Measurements from ENCODE around the gene PHC2.

PHC2 gene

GRCh38 chr1:33300673-33301072 is 130.2 kb downstream of the PHC2 start:
- Histone ChIP-seq H3K27ac (ENCODE audit: low read depth, low read length) (no peak overlapping the region), H3K79me2 (ENCODE audit: control insufficient read depth, insufficient read depth, low read length, unreplicated experiment) (no peaks in the 10 kb centered on the region), H3K27me3 (ENCODE audit: insufficient read depth, low read length) (no peaks in the 10 kb centered on the region), H3K36me3 (ENCODE audit: insufficient read depth, low read length) (peaks cover 3% of the 10 kb centered on the region; the same call in 1 of the 2 replicates), H3K4me1 (ENCODE audit: control insufficient read depth, insufficient read depth, low read length, unreplicated experiment) (peaks cover 14% of the 10 kb centered on the region), H3K4me3 (ENCODE audit: low read depth, low read length) (no peak overlapping the region), H2AFZ (ENCODE audit: low read length, unreplicated experiment) (no peak overlapping the region)

DNA sequence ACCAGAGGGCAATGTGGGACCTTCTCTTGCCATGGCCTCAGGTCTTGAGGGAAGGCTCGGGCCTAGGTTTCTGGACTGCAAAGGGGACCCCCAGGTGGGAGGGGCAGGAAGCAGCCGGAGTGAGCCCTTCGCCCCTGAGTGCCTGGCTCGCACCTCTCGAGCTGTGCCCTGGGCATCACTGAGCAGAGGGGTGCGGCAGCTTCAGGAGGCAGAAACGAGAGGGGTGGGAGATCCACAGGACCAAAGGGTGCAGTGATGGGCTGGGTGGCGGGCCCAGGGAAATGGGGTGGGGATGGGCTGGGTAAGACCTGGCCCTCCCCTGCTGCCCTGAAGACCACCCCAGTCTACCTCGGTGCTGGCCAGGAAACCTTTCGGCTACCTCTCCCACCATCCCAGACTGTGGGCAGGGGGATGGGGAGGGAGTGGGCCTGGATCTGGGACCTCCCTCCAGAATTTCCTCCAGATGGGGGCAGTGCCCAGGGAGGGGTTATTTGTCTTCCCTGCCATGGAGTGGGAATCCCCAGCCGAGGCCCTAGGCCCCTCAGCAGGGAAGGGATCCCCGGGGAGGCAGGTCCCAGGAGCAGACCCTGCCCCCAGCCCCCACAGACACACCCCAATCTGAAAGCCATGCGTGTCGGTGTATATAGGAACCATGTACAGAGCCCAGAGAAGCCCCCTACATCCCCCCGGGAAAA is 131.3 kb downstream of the PHC2 start:
- Histone ChIP-seq H2AFZ (ENCODE audit: low read length, unreplicated experiment) (no peak overlapping the region), H3K27me3 (ENCODE audit: insufficient read depth, low read length) (no peaks in the 10 kb centered on the region), H3K27ac (ENCODE audit: low read depth, low read length) (no peak overlapping the region), H3K4me3 (ENCODE audit: low read depth, low read length) (no peak overlapping the region), H3K36me3 (ENCODE audit: insufficient read depth, low read length) (peaks cover 3% of the 10 kb centered on the region; the same call in 1 of the 2 replicates), H3K4me1 (ENCODE audit: control insufficient read depth, insufficient read depth, low read length, unreplicated experiment) (peaks cover 14% of the 10 kb centered on the region), H3K79me2 (ENCODE audit: control insufficient read depth, insufficient read depth, low read length, unreplicated experiment) (no peaks in the 10 kb centered on the region)

DNA sequence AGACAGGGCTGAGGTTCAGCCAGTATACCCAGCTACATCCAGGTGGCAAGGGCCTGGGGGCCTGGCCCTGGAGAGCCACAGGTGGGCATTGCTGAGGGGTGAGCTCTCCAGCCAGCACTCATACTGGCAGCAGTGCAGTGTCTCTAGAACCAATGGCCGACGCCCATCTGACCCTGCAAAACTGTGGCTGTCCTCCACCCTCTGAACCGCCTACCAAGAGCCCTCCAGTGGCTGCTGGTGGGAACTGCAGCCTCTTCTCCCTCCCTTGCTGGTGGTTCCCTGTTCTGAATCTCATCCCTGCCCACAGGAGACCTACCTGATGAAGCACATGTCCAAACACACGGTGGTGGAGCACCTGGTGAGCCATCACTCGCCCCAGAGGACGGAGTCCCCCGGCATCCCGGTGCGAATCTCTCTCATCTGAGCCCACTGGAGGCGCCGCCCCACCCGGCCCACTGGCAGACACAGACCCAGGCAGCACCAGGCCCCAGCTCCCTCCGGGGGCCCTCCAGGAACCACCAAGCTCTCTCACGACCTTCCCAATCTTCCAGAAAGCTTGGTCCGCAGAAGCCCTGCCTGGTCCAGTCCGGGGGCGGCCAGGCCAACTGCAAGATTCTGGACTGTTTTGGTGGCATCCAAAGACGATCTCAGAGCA is 132.1 kb downstream of the PHC2 start:
- Histone ChIP-seq H3K79me2 (ENCODE audit: control insufficient read depth, insufficient read depth, low read length, unreplicated experiment) (no peaks in the 10 kb centered on the region), H2AFZ (ENCODE audit: low read length, unreplicated experiment) (no peak overlapping the region), H3K27ac (ENCODE audit: low read depth, low read length) (no peak overlapping the region), H3K27me3 (ENCODE audit: insufficient read depth, low read length) (no peaks in the 10 kb centered on the region), H3K4me1 (ENCODE audit: control insufficient read depth, insufficient read depth, low read length, unreplicated experiment) (peaks cover 14% of the 10 kb centered on the region), H3K4me3 (ENCODE audit: low read depth, low read length) (no peak overlapping the region), H3K36me3 (ENCODE audit: insufficient read depth, low read length) (peaks cover 3% of the 10 kb centered on the region; the same call in 1 of the 2 replicates)

GRCh38 chr1:33297911-33298622 is 132.8 kb downstream of the PHC2 start:
- Histone ChIP-seq H3K4me3 (ENCODE audit: low read depth, low read length) (no peak overlapping the region), H3K27me3 (ENCODE audit: insufficient read depth, low read length) (no peaks in the 10 kb centered on the region), H3K79me2 (ENCODE audit: control insufficient read depth, insufficient read depth, low read length, unreplicated experiment) (no peaks in the 10 kb centered on the region), H3K27ac (ENCODE audit: low read depth, low read length) (no peak overlapping the region), H2AFZ (ENCODE audit: low read length, unreplicated experiment) (no peak overlapping the region), H3K4me1 (ENCODE audit: control insufficient read depth, insufficient read depth, low read length, unreplicated experiment) (peaks cover 14% of the 10 kb centered on the region), H3K36me3 (ENCODE audit: insufficient read depth, low read length) (peaks cover 3% of the 10 kb centered on the region; the same call in 1 of the 2 replicates)

GRCh38 chr1:33296824-33297223 is 134.1 kb downstream of the PHC2 start:
- Histone ChIP-seq H3K27me3 (ENCODE audit: insufficient read depth, low read length) (no peaks in the 10 kb centered on the region), H3K4me1 (ENCODE audit: control insufficient read depth, insufficient read depth, low read length, unreplicated experiment) (peaks cover 14% of the 10 kb centered on the region), H3K36me3 (ENCODE audit: insufficient read depth, low read length) (no peaks in the 10 kb centered on the region; the same call in 1 of the 2 replicates), H3K27ac (ENCODE audit: low read depth, low read length) (no peak overlapping the region), H3K4me3 (ENCODE audit: low read depth, low read length) (no peak overlapping the region), H2AFZ (ENCODE audit: low read length, unreplicated experiment) (no peak overlapping the region), H3K79me2 (ENCODE audit: control insufficient read depth, insufficient read depth, low read length, unreplicated experiment) (no peaks in the 10 kb centered on the region)

DNA sequence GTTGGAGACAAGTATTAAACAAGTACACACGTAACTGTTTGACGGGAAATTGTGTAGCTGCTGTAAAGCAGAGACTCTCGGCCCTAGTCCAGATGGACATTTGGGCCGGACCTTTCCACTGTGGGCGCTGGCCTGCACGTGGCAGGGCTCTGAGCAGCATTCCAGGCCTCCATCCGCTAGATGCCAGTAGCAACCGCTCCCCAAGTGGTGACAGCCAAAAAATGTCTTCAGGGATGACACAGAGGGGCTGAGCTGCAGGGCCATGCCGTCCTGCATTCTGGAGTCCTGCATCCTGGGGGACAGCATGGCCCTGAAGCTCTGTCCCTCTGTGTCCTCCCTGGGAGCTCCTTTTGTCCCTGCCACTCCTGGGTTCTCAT is 134.8 kb downstream of the PHC2 start:
- no peaks in the 10 kb centered on the region for H3K27me3 ChIP-seq (ENCODE audit: insufficient read depth, low read length)

DNA sequence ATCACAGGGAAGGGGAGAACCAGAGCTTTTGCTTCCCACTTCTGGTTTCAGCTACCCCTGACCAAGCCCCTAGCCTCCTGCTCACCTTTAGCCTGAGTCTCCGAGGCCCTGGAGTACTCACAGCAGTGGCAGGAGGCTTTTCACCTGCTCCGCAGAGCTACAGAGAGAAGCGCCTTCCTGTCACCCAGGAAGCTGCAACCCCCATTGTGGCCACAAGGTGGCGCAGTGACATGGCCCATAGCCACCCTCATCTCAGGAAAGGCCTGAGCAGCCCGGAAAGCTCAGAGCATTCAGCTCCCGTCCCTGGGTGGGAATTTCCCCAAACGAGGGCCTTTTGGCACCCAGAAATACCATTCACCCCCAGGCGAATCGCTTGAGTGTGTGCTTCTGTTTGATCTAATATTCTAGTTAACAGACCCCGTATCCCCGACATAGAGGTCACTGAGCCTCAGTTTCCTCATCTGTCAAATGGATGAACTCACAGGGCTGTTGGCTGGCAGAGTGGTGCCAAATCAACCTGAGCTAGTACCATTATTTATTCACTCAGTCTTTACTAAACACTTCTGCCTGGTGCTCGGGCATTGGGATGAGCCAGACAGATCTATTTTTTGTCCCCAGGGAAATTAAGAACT is 135.3 kb downstream of the PHC2 start:
- Histone ChIP-seq H2AFZ (ENCODE audit: low read length, unreplicated experiment) (no peak overlapping the region), H3K27ac (ENCODE audit: low read depth, low read length) (no peak overlapping the region), H3K27me3 (ENCODE audit: insufficient read depth, low read length) (no peaks in the 10 kb centered on the region), H3K4me3 (ENCODE audit: low read depth, low read length) (no peak overlapping the region), H3K36me3 (ENCODE audit: insufficient read depth, low read length) (no peaks in the 10 kb centered on the region; the same call in 1 of the 2 replicates), H3K4me1 (ENCODE audit: control insufficient read depth, insufficient read depth, low read length, unreplicated experiment) (peaks cover 4% of the 10 kb centered on the region), H3K79me2 (ENCODE audit: control insufficient read depth, insufficient read depth, low read length, unreplicated experiment) (no peaks in the 10 kb centered on the region)

More for the DNA sequence above, 134.8 kb downstream of the PHC2 start:
- Histone ChIP-seq H3K36me3 (ENCODE audit: insufficient read depth, low read length) (no peaks in the 10 kb centered on the region; the same call in 1 of the 2 replicates), H2AFZ (ENCODE audit: low read length, unreplicated experiment) (no peak overlapping the region), H3K27ac (ENCODE audit: low read depth, low read length) (no peak overlapping the region), H3K4me3 (ENCODE audit: low read depth, low read length) (no peak overlapping the region), H3K79me2 (ENCODE audit: control insufficient read depth, insufficient read depth, low read length, unreplicated experiment) (no peaks in the 10 kb centered on the region), H3K4me1 (ENCODE audit: control insufficient read depth, insufficient read depth, low read length, unreplicated experiment) (peaks cover 9% of the 10 kb centered on the region)

DNA sequence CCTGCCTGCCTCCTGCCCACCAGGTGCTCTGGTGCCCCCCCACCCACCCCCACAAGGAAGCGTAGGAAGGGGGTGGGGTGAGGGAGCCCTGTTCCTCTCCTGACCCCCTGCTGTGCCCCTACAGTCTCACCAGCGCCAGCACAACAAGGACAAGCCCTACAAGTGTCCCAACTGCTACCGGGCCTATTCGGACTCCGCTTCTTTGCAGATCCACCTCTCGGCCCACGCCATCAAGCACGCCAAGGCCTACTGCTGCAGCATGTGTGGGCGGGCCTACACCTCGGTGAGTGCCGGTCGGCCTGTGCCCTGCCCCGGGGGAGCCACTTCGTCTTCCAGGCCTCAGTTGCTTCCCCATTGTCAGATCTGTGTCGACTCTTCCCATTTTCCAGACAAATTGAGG is 135.9 kb downstream of the PHC2 start:
- Histone ChIP-seq H3K4me1 (ENCODE audit: control insufficient read depth, insufficient read depth, low read length, unreplicated experiment) (no peaks in the 10 kb centered on the region), H3K27ac (ENCODE audit: low read depth, low read length) (no peak overlapping the region), H3K36me3 (ENCODE audit: insufficient read depth, low read length) (no peaks in the 10 kb centered on the region; the same call in 1 of the 2 replicates), H3K79me2 (ENCODE audit: control insufficient read depth, insufficient read depth, low read length, unreplicated experiment) (no peaks in the 10 kb centered on the region), H2AFZ (ENCODE audit: low read length, unreplicated experiment) (no peak overlapping the region), H3K27me3 (ENCODE audit: insufficient read depth, low read length) (no peaks in the 10 kb centered on the region), H3K4me3 (ENCODE audit: low read depth, low read length) (no peak overlapping the region)

DNA sequence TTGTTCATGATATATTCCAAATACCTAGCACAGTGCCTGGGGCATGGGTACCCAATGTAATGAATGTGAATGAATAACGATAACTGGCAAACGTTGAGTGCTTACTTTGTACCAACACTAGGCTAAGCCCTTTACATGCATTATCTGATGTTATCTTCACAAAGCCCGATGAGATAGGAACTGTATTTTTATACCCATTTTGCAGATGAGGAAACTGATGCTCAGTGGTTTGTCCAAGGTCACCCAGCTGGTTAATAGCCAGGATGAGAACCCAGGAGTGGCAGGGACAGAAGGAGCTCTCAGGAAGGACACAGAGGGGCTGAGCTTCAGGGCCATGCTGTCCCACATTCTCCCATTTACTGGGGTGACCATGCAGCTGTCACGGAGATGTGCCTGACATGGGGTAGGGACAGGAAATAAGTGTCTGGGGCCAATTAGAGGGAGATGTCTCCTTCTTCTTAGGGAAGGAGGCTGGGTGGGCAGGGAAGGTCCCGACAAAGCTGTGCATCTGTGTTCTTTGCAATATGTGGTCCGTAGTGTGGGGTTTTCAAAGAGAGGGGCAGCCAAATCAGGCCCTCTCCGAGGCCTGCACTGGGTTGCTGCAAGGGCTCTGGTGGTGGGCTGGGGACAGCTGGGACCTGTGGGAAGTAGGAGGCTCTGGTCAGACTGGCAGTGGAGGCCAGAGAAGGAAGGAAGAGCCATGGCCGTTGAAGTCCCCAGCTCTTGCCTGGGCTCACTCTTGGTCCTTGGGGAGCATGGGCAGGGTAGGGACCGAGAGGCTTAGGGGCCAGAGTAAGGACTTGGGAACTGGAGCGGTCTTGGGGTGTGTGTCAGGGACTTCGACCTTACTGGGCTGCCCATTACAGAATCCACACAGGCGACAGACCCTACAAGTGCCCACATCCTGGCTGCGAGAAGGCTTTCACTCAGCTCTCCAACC is 136.6 kb downstream of the PHC2 start:
- H3K4me1 ChIP-seq (ENCODE audit: control insufficient read depth, insufficient read depth, low read length, unreplicated experiment) = no peaks in the 10 kb centered on the region
- H3K4me3 ChIP-seq (ENCODE audit: low read depth, low read length) = no peak overlapping the region
- no peaks in the 10 kb centered on the region for H3K79me2 ChIP-seq (ENCODE audit: control insufficient read depth, insufficient read depth, low read length, unreplicated experiment)
- no peak overlapping the region for H2AFZ ChIP-seq (ENCODE audit: low read length, unreplicated experiment)
- H3K36me3 ChIP-seq (ENCODE audit: insufficient read depth, low read length) = no peaks in the 10 kb centered on the region; the same call in 1 of the 2 replicates
- no peaks in the 10 kb centered on the region for H3K27me3 ChIP-seq (ENCODE audit: insufficient read depth, low read length)
- no peak overlapping the region for H3K27ac ChIP-seq (ENCODE audit: low read depth, low read length)
